ENCODE data around the gene CNTN5.

DNA sequence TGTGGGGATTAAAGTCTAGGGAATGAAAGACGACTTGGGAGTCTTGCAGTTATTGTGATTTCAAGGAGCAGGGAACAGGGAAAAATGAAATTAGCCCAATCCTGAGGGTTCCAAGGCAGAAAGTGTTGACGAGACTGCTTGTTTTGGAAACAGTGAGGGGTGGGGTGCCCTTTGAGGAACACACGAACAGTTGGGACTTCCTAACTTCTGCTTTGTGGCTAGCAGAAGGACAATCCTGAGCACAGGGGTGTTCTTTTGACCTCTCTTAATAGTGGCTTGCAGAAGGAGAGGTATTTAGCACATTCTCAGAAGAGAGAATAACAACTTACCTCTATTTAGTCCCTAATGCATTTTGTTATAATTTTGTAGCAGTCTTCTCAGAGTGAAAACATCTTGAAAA lies 1120.5 kb downstream of the CNTN5 start:
- TF ChIP-seq EZH2 (IDR thresholded peaks at IDR 0.05; ENCODE audit: borderline replicate concordance, insufficient read depth, low read depth, low read length, poor library complexity, severe bottlenecking): no peak
- TF ChIP-seq, protein P1, sequence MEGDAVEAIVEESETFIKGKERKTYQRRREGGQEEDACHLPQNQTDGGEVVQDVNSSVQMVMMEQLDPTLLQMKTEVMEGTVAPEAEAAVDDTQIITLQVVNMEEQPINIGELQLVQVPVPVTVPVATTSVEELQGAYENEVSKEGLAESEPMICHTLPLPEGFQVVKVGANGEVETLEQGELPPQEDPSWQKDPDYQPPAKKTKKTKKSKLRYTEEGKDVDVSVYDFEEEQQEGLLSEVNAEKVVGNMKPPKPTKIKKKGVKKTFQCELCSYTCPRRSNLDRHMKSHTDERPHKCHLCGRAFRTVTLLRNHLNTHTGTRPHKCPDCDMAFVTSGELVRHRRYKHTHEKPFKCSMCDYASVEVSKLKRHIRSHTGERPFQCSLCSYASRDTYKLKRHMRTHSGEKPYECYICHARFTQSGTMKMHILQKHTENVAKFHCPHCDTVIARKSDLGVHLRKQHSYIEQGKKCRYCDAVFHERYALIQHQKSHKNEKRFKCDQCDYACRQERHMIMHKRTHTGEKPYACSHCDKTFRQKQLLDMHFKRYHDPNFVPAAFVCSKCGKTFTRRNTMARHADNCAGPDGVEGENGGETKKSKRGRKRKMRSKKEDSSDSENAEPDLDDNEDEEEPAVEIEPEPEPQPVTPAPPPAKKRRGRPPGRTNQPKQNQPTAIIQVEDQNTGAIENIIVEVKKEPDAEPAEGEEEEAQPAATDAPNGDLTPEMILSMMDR (IDR thresholded peaks at IDR 0.05): no peak

Data from B cell (primary cell).